ENCODE data around the gene DCLK1.

GRCh38 chr13:35723821-35724220 lies 407.4 kb downstream of the DCLK1 start:
- TF ChIP-seq CTCF (IDR thresholded peaks at IDR 0.05): no peak
- TF ChIP-seq POLR2A (IDR thresholded peaks at IDR 0.05): no peak

Measured in right lobe of liver (tissue), 4 donors.